Erythroblast (primary cell): ENCODE data around the gene BMP6.

Source experiments
- GATA1 ChIP-seq: IDR thresholded peaks from 2 replicates; pipeline ENCODE4 v1.6.1; 2011; ENCODE audit warnings: low read depth, mild to moderate bottlenecking, control low read depth, low read length, moderate library complexity
- POLR2A ChIP-seq: IDR thresholded peaks from 2 replicates; pipeline ENCODE4 v1.6.1; 2011; ENCODE audit warnings: mild to moderate bottlenecking, low read length

GRCh38 chr6:7899889-7900213, 174.0 kb downstream of the BMP6 start:
- TF ChIP-seq POLR2A, result no peak
- no peak for TF ChIP-seq GATA1
